GM21786 (cell line): ENCODE data around the gene HERC3.

Experiments used
- ATAC-seq: cut with Tn5 transposase; IDR thresholded peaks from one replicate; pipeline ENCODE4 v1.9.1; 2021; ENCODE audit not compliant: unreplicated experiment

HERC3 gene

DNA sequence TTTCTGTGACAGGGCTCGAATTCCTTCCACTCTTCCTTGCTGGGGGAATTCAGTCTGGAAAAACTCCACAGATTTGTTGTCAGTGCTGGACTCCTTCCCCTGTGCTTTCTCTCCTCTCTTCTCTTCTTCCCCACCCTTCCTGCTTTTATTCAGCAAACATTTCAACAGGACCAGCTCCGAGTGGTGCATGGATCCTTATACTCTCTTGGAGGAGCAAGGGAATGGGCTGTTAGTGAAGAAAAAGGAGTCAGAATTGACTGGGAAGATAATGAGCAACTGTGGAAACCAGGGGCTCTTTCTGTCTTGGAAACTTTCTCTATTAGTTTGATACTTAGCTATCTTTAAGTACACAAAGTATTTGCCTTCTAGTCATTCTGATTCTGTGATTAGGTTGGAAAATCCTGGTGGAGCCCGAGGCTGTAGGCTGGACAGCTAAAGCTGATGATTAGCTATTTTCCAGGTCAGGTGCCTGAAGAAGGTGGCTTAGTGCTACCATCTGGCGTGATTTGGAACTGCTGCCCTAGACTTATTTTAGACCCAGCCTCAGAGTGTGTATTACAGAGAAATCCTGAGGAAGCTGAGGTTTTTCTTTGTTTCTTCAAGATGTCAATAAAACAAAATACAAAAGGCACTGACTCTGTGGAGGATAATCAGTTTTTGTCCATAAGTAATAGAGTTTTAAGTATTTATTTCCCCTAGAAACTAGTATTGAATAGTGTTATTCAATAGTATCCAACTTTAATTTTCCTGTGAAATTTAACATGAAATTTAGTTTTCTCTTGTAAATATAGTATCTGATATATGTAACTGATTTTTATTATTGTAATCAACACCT lies 67.0 kb downstream of the HERC3 start:
- peak; percentile 97 for ATAC-seq

GRCh38 chr4:88659890-88660208 lies 67.6 kb downstream of the HERC3 start:
- ATAC-seq, result no peak

DNA sequence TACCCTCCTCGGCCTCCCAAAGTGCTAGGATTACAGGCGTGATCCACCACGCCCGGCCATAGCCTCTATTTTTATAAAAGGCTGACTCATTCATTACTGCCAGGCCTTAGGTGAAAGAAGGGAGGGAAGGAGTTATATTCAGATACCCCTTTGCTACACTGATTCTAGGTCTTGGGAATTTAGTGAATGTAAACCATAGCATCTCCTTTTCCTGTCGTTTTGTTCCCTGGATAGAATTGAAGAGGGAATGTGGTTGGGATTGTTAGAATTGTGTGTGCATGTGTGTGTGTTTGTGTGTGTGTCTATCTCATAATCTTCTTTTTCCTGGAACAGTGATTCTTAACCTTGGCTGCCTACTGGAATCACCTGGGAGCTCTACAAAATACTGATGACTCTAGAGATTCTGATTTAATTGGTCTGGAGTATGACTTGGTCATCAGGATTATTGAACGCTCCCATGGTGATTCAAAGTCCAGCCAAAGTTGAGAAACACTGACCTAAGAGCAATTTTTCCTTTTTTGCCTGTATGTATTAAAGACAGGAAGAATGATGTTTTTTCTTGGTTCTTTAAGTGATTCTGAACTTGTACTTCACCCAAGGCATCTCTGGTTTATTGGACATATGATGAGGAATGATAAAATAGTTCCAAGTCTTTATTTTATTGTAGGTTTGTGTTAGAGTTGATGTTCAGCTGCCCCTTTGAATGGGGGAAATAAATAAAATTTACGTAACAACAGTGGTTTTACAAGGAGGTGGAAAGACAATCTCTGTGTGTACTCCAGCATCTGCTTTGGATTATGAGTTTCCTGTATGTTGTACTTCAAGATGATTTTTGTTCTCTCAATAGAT lies 68.4 kb downstream of the HERC3 start:
- ATAC-seq, result no peak

GRCh38 chr4:88661739-88662138 lies 69.5 kb downstream of the HERC3 start:
- no peak for ATAC-seq

DNA sequence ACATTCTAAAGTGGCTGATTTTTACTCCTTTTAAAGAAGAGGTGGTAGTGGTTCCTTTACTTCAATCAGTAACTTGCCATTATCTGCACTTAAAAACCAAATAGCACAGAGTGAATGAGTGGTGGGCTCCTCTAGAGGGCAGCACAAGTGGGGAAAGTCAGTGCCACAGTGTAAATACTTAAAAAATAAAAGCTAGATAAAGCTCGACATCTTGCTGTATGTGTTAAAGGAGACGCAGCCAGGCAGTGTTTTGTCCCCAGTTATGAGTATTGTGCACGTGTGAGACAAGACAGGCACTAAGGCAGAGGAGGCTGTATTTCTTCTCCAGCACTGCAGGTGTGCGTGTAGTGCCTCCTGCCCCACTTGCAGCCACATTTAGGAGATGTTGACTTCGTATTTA lies 80.7 kb downstream of the HERC3 start:
- ATAC-seq, result peak; percentile 65

GRCh38 chr4:88673886-88674285 lies 81.6 kb downstream of the HERC3 start:
- ATAC-seq, result no peak

DNA sequence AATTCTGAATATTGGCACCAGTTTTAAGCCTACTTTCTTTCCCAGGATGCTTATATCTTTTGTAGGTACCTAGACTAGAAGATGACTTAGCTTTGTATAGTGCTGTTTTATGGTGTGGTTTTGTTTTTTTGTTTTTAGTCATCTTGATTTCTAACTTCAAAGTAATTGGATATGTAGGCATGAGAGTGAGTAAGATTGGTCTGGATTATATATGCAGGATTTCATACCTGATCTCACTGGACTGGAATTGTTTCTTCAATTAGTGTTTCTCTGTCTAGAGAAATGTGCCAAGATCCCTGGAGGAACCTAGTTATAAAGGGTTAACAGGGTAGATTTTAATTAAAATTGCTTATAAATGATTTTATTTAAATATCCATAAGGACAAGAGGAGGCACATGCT lies 82.3 kb downstream of the HERC3 start:
- no peak for ATAC-seq

DNA sequence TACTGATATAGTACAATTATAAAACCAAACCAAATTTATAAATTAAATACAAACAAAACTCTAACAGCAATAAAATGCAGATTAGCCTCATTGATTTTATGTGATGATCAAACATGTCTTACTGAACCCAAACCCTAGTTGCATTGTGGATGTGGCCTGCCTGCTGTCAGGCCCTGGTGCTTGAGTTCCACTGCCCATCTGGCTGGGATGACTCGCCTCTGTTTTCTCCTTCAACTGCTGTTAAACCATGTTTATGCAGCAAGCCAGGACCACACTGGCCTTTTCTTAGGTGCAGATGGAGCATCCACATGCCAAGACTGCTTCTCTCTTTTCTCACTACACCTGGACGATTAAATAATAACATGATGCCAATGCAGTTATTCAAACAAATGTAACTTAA lies 82.7 kb downstream of the HERC3 start:
- ATAC-seq, result no peak

- no peak for ATAC-seq
Observed at GRCh38 chr4:88675543-88675942, 83.3 kb downstream of the HERC3 start.

- ATAC-seq, result no peak
Observed at GRCh38 chr4:88681209-88681608, 88.9 kb downstream of the HERC3 start.

GRCh38 chr4:88690355-88690754 lies 98.1 kb downstream of the HERC3 start:
- no peak for ATAC-seq

- ATAC-seq, result no peak
Observed at GRCh38 chr4:88693792-88694191, 101.5 kb downstream of the HERC3 start.

- no peak for ATAC-seq
Observed at GRCh38 chr4:88696630-88697029, 104.3 kb downstream of the HERC3 start.

GRCh38 chr4:88697141-88697540 lies 104.9 kb downstream of the HERC3 start:
- no peak for ATAC-seq

- ATAC-seq, result peak; percentile 92
Observed at GRCh38 chr4:88697588-88698329, 105.5 kb downstream of the HERC3 start, which contains the start of gene NAP1L5. Gene NAP1L5 (minus strand): TSS chr4:88697829. CDS start chr4:88697754, 75 bp downstream.

GRCh38 chr4:88698519-88698918 lies 106.2 kb downstream of the HERC3 start:
- ATAC-seq, result no peak

GRCh38 chr4:88702782-88703181 lies 110.5 kb downstream of the HERC3 start:
- ATAC-seq, result no peak

DNA sequence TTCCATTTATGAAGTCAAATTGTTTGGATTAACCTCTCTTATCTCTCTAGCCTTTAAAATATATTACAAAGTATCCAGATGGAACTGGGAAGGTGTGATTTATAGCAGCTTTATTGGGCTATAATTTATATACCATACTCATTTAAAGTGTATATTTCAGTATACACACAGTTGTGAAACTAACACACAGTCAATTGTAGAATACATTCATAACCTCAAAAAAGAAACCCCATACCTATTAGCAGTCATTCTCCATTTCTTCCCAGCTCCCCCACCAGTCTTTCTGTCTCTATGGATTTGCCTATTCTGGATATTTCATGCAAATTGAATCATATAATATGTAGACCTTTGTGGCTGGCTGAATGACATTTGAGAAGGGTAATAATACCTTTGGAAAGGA lies 112.9 kb downstream of the HERC3 start:
- ATAC-seq, result no peak

- no peak for ATAC-seq
Observed at GRCh38 chr4:88705805-88706492, 113.7 kb downstream of the HERC3 start.

DNA sequence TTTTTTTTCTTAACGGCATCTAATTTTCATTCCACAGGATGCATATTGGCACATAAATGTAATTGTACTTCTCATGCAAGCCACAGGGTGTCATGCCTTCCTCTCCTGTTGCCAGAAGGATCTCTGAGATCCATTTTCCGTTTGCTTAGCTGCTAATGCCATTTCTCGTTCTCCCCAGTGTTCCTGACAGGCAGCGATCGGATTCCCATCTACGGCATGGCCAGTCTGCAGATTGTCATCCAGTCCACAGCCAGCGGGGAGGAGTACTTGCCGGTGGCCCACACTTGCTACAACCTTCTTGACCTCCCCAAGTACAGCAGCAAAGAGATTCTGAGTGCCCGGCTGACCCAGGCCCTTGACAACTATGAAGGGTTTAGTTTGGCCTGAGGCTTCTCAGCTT lies 114.3 kb downstream of the HERC3 start:
- no peak for ATAC-seq

DNA sequence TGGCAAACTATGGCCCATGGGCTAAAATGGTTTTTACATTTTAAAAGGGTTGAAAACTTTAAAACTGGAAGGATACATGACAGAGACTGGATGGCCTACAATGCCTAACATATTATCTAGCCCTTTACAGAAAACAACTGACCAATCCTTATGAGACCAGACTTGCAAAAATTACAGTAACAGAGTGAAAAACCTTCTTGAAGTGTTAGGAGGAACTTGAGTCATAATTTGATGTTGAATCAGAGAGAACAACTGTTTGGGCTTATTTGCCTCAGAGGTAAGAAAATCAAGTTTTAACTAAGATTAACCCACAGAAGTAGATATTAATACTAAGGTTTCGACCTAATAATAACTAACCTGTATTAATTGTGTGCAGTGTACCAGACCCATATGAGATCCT lies 117.7 kb downstream of the HERC3 start:
- ATAC-seq, result no peak
